GM13977 (cell line): ENCODE measurements around the gene NCOR2.

ENCODE experiments used
- DNase-seq: peaks from one replicate; pipeline ENCODE4 v3.0.0; 2012; ENCODE audit warnings: low spot score
- CTCF ChIP-seq: IDR thresholded peaks from 2 replicates; pipeline ENCODE4 v1.5.1; 2012; ENCODE audit warnings: mild to moderate bottlenecking, control low read depth; ENCODE audit not compliant: insufficient read depth; ENCODE audit errors: extremely low read depth, missing control alignments
- in situ Hi-C: fragments of 300-500 bp; cut with MboI; formaldehyde crosslinking; loops from one replicate; pipeline ENCODE4 v1.12.0; 2022; ENCODE audit warnings: low sequenced_read_pairs, low pct_unique_long_range_greater_than_20kb, mixed read lengths, inconsistent platforms; ENCODE audit not compliant: unreplicated experiment

The NCOR2 gene

GRCh38 chr12:124605883-124606774 is 38.7 kb upstream of the NCOR2 start:
- in situ Hi-C loops = no loop called here
- no peak for DNase-seq
- no peak for TF ChIP-seq CTCF

GRCh38 chr12:124605150-124605882 is 37.9 kb upstream of the NCOR2 start:
- in situ Hi-C loops = no loop called here

GRCh38 chr12:124604264-124604680 is 36.9 kb upstream of the NCOR2 start:
- in situ Hi-C loops = no loop called here
- no peak for TF ChIP-seq CTCF
- no peak for DNase-seq

More at GRCh38 chr12:124605150-124605882, 37.9 kb upstream of the NCOR2 start:
- DNase-seq = no peak
- TF ChIP-seq CTCF = no peak

- no peak for TF ChIP-seq CTCF
- no peak for DNase-seq
- in situ Hi-C loops = no loop called here
Measured at GRCh38 chr12:124603831-124604251, 36.4 kb upstream of the NCOR2 start.

- DNase-seq = no peak
- no peak for TF ChIP-seq CTCF
- in situ Hi-C loops = no loop called here
Measured at GRCh38 chr12:124603100-124603541, 35.7 kb upstream of the NCOR2 start.

GRCh38 chr12:124601706-124602105 is 34.3 kb upstream of the NCOR2 start:
- no peak for DNase-seq
- TF ChIP-seq CTCF = no peak
- in situ Hi-C loops = no loop called here
